ENCODE results near the gene IFNL4.
"Not testable (repeated sequence)": the region's sequence is repeated elsewhere in the genome, so short reads cannot be mapped to it uniquely, and the experiment has no call there.

IFNL4 gene

DNA sequence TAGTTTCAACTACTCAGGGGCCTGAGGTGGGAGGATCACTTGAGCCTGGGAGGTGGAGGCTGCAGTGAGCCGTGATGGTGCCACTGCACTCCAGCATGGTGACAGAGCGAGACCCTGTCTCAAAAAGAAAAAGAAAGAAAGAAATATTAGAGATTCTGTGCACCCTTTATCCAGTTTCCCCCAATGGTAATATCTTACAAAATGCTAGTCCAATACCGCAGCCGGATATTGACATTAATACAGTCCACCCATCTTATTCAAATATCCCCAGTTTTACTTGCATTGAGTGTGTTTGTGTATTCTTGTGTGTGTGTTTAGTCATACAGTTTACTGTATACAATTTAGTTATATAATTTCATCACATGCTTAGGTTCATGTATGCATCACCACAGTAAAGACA is 8.6 kb upstream of the IFNL4 start:
- no peak for DNase-seq (ENCODE audit: low read depth in 2 of 2)

DNA sequence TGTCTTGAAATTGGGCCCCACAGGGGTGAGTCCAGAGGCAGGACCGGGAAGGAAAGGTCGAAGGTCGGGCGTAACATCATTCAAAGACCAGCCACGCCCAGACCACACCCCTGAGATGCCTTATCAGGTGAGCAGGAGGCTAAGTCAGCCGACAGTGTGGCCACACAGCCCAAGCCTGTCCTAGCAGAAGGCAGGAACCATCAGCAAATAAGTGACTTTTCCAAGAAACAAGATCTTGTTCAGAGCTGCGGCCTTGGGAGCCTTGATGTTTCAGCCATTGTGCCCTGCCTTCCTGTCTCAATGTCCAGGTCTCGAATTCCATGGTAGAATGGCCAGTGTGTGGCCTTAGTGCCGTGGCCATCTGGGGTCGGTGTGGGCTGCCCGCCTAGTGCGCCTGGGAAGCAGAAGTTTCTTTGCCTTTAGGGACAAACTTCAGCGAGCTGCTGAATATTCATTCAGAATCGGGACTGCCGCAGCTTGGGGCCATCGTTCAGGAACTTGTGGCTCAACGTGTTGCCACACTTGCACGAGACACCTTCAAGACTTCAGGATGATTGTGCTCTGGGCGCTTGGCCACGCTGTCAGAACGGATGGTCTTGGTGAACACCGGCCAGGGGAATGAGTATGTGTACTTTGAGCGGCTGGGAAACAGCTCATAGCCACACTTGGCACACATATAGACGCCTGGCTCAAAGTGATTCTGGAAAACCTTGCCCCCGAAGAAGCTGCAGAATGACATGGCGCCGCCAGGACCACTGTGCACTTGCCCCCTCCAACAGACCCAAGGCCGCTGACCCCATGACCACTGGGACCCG is 6.1 kb upstream of the IFNL4 start:
- DNase-seq (ENCODE audit: low read depth in 2 of 2): no peak

DNA sequence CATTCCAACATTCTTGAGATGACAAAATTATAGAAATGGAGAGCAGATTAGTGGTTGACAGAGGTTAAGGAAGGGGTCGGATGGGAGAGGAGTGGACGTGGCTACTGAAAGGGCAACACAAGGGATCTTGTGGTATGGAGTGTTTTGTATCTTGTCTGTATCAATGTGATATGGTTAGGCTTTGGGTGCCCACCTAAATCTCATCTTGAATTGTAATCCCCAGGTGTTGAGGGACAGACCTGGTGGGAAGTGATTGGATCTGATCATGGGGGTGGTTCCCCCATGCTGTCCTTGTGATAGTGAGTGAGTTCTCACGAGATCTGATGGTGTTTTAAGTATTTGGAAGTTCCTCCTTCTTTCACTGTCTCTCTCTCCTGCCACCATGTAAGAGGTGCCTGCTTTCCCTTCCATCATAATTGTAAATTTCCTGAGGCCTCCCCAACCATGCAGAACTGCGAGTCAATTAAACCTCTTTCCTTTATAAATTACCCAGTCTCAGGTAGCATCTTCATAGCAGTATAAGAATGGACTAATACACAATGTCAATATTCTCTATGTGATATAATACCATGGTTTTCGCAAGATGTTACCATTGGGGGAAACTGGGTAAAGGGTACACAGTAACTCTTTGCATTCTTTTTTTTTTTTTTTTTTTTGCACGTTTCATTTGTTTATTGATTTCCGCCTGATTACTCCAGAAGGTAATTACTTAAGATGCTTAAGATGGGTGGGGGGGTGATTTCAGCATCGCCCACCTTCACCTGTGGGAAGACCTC is 4.9 kb upstream of the IFNL4 start:
- no peak for DNase-seq (ENCODE audit: low read depth in 2 of 2)

DNA sequence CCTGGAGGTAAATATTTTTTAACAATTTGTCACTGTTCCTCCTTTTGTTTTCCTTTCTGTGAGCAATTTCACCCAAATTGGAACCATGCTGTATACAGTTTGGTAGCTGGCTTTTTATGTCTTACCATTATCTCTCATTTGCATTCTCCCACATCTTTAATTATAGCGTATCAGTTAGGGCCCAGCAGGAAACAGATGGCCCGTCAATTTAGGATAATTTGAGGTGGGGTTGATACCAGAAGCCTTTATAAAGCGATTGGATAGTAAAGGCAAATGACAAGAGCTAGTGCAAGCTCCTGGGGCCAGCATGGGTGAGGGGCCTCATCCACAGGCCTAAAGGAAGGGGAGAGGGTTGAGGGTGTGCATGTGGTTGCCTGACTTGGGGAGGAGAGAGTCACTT is 3.8 kb upstream of the IFNL4 start:
- no peak for DNase-seq (ENCODE audit: low read depth in 2 of 2)

DNA sequence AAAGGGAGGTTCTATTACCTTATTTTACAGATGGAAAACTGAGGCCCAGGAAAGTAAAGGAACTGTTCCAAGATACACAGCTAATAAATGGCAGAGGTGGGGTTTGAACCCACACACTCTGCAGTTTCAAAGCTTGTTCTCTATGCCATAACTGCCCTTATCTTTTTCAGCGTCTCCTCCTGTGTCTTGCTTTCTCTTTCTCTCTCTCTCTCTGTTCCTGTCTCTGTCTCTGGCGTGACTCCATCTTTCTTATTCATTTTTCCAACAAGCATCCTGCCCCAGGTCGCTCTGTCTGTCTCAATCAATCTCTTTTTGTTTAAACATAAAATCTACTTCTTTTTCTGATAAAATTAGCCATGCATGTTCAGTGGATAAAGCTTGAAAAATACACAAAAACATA is 3.2 kb upstream of the IFNL4 start:
- DNase-seq (ENCODE audit: low read depth in 2 of 2): no peak

DNA sequence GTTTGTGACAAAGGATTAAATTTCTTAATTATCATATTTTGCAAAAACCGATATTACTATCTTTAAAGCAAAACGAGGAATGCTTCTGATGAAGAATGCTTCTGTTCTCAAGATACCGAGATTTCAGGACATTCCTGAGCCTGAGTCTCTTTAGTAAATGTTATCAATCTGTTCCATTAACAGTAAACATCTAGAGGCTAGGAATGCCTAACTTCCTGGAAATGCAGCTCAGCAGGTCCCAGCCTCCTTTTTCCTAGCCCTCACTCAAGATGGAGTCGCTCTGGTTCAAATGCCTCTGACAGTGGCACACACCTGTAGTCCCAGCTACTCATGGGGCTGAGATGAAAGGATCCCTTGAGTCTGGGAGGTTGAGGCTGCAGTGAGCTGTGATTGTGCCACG is 2.4 kb upstream of the IFNL4 start:
- DNase-seq (ENCODE audit: low read depth in 2 of 2): no peak

DNA sequence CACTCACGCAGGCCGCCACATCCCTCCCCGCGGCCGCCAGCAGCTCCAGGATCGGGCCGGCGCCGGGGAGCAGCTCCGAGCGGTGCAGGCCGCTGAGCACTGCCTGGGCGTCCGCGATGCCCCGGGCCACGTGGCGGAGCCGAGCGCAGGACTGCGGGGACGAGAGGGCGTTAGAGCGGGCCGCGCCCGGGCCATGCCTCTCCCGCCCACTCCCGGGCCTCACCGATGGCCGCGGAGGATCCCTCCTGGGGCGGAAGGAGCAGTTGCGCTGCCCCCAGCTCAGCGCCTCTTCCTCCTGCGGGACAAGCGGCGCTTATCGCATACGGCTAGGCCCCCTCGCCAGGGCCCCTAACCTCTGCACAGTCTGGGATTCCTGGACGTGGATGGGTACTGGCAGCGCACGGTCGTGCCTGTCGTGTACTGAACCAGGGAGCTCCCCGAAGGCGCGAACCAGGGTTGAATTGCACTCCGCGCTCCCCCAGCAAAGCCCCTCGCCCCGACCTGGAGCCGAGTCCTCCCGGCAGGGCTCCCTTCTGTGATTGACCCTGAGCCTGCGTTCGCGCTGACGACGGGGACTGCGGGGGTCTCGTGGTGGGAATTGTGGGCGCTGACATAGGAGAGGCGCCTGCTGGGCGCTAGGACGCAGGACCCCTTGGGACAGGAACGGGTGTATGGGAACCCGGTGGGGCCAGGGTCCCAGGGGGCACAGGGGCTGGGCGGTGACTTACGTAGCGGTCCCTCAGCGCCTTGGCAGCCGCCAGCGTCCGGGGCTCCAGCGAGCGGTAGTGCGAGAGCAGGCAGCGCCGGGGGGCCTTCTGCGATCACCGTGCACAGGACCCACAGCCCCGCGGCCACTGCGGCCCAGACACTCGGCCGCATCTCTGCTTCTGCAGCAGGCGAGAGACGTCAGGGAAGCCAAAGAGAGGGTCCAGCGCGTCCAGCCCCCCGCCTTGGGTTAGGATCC is 673 bp downstream of the IFNL4 start:
- no peak for DNase-seq (ENCODE audit: low read depth in 2 of 2)

DNA sequence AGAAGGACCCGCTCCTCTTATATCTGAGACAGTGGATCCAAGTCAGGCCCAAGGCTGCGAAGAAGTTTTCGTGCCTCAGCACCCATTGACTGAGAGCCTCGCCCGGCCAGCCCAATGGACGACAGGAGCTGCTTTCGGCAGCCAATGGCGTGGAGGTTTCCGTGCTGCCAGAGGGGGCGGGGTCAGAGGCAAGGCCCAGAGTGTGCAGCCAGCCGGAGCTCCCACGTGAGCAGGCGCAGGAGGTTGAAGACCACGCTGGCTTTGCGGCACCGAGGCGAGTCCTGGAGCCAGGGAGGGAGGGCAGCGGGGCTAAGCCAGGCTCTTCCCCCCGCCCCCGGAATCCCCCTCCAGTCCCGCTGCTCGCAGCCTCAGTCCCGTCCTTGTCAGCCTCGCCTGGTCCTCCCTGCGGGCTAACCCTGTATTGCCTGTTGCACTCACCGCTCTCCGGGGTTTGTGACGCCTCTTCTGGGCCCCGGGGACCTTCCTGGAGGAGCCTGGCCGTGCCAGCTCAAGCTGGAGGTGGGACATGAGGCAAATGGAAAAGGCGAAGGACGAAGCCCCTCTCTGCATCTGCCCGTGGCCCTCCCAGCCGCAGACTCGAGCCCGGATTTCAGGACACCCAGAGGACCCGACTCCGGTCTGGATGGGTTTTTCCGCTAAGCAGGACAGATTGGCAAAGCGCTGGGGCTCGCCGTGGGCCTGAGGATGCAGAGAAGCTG is 1.5 kb downstream of the IFNL4 start:
- no peak for DNase-seq (ENCODE audit: low read depth in 2 of 2)

DNA sequence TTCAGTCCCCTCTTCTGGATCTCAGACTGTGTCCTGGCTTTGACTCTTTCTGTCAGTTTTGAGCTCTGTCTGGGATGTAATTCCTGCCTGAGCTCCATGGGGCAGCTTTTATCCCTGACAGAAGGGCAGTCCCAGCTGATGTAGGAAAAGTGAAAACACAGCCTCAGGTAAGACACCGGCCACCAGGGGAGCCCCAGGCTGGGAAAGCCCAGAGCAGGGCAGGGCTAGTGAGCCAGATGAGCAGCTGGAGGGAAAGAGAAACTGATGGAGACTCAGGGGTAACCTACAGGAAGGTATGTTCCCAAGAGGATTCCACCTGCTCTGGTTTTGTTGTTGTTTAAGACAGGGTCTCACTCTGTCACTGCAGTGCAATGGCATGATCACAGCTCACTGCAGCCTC is 3.5 kb downstream of the IFNL4 start:
- DNase-seq (ENCODE audit: low read depth in 2 of 2): not testable (repeated sequence)

DNA sequence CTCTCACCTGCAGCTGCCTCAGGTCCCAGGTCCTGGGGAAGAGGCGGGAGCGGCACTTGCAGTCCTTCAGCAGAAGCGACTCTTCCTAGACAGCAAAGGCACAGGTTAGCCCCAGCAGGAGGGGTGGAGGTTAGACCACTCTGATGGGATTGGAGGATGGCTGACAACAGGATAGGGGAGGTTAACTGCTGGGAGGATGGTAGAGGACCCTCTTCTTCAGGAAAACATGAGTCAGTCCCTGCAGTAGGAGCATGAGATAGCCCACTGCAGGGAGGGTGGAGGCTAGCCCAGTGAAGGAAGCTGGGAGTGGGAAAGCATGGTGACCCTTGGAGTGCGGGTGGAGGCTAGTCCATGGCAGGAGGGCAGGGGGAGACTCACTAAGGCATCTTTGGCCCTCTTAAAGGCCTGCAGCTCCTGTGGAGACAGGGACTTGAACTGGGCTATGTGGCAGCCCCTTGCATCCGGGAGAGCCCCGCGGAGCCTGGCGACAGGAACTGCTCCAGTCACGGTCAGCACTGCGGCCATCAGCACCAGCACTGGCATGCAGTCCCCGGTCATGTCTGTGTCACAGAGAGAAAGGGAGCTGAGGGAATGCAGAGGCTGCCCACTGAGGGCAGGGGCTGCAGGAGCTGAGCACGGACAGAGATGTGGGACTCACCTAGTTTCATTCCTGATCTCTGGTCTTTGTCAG is 4.1 kb downstream of the IFNL4 start, which contains the start of gene IFNL3:
Gene IFNL3 (minus strand): TSS at position 597 of the 691 bp plus-strand sequence. CDS start 39 bp downstream, at position 558.
- not testable (repeated sequence) for DNase-seq (ENCODE audit: low read depth in 2 of 2)

DNA sequence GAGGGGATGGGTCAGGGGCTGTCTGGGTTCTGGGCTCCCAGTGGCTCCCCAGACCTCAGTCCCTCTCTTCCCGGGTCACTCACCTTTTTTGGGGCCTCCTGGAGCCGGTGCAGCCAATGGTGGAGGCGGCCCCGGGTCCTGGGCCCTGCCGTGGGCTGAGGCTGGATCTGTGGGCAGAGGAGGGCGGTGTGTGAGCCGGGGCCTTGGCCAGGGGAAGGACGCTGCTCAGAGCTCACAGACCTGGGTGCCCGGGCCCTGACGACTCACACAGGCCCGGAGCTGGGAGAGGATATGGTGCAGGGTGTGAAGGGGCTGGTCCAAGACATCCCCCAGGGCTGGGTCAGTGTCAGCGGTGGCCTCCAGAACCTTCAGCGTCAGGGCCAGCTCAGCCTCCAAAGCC is 4.9 kb downstream of the IFNL4 start:
- not testable (repeated sequence) for DNase-seq (ENCODE audit: low read depth in 2 of 2)

DNA sequence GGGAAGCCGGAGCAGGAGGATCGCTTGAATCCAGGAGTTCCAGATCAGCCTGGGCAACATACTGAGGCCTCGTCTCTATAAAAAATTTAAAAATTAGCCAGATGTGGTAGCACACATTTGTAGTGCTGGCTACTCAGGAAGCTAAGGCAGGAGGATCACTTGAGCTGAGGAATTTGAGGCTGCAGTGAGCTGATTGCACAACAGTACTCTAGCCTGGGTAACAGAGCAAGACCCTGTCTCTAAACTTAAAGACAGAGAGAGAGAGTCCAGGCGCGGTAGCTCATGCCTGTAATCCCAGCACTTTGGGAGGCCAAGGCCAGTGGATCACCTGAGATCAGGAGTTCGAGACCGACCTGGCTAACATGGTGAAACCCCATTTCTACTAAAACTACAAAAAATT is 8.2 kb downstream of the IFNL4 start:
- DNase-seq (ENCODE audit: low read depth in 2 of 2): no peak

DNA sequence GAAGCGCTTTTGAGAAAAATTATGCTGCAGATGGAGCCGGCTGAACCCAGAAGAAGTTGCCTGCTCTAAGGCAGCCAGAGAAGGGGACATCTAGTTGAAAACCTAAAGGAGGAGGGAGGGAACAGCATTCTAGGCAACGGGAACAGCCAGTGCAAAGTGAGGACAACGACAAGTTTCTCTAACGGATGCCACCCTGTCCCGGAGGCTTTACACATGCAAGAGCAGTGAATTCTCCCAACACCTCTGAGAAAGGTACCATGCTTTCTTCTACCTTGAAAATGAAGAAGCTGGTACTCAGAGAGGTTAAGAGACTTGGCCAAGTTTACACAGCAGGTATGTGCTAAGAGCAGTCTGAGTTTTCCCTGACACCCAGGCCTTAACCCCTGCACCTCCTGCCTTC is 9.7 kb downstream of the IFNL4 start:
- DNase-seq (ENCODE audit: low read depth in 2 of 2): no peak

DNA sequence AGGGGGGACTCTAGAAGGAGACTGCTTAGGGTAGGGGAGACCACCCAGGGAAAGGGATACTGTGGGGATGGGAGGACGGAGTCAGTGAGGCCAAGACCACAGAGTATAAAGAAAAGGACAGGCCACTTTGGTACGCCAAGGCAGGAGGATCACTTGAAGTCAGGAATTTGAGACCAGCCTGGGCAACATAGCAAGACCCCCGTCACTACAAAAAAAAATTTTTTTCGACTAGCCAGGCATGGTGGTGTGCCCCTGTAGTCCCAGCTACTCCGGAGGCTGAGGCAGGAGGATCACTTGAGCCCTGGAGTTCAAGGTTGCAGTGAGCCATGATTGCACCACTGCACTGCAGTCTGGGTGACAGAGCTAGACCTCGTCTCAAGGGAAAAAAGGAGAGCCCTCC is 10.4 kb downstream of the IFNL4 start:
- no peak for DNase-seq (ENCODE audit: low read depth in 2 of 2)

DNA sequence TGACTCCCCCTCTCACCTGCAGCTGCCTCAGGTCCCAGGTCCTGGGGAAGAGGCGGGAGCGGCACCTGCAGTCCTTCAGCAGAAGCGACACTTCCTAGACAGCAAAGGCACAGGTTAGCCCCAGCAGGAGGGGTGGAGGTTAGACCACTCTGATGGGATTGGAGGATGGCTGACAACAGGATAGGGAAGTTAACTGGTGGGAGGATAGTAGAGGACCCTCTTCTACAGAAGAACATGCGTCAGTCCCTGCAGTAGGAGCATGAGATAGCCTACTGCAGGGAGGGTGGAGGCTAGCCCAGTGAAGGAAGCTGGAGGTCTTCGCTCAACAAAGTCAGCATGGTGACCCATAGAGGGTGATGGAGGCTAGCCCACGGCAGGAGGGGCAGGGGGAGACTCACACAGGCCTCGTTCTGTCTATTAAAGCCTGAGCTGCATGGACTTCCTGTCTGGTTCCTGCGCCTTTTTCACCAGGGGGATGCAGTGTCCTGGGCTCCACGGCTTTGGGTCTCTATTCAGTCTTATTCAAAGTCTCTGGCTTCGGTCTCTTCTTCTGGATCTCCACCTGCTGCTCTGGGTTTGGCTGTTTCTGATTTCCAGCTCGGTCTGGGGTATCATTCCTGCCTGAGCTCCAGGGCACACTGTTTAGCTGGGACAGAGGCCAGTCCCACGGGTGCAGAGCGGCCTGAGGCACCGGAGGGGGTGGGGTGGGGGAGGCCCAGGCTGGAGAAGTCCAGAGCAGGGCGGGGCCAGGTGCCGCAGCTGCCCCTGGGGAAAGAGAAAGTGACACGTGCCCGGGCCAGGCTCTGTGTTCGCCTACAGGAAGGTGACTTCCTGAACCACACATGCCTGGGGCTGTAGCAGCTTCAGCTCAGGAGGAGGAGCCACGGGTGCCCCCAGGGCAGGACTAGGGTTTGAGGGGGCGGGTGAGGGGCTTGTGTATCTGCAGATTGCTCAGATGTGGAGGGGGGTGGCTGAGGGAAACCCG is 11.2 kb downstream of the IFNL4 start:
- peak in 1 of 2 donors; percentile 9 for DNase-seq (ENCODE audit: low read depth in 2 of 2)

DNA sequence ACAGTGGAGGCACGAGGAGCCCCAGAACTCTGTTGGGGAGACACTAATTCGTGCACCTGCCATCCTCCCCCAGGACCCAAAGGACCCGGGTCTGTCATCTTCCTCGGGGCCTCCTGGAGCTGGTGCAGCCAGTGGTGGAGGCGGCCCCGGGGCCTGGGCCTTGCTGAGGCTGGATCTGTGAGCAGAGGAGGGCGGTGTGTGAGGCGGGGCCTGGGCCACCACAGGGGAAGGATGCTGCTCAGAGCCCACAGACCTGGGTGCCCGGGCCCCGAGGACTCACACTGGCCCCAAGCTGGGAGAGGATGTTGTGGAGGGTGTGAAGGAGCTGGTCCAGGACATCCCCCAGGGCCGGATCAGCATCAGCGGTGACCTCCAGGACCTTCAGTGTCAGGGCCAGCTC is 12.1 kb downstream of the IFNL4 start:
- peak; percentile 14 to 18 for DNase-seq (ENCODE audit: low read depth in 2 of 2)

DNA sequence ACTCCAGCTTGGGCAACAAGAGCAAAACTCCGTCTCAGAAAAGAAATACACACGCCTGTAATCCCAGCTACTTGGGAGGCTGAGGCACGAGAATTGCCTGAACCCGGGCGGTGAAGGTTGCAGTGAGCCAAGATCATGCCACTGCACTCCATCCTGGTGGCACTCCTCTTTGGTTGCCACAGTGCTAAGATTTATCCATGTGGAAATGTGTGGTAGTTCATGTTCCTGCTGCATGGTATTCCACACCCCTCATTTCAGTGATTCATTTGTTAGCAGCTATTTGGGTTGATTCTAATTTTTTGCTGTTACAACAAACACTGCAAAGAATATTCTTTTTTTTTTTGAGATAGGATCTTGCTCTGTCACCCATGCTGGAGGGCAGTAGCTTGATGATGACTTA is 15.9 kb downstream of the IFNL4 start:
- DNase-seq (ENCODE audit: low read depth in 2 of 2): no peak

DNA sequence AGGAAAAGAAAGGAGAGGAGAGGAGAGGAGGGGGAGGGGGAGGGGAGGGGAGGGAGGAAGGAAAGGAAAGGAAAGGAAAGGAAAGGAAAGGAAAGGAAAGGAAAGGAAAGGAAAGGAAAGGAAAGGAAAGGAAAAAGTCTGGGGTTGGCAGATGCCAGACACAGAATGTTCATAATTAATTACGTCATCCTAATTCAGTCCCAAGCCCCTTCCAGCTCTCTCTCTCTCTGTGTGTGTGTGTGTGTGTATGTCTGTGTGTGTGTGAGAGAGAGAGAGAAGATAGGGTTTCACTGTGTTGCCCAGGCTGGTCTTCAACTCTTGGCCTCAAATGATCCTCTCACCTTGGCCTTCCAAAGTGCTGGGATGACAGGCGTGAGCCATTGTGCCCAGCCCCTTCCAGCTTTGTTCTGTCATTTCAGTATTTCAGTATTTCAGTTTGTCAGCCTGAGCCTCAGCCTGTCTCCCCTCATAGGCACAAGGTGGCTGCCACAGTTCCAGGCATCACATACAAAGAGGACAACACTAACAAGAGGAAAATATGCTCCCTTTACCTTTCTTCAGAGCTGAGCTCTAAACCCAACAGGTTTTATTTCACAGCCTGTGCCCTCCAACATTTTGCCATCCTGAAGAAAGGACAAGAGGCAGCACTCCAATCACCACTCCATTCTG is 18.4 kb downstream of the IFNL4 start:
- no peak for DNase-seq (ENCODE audit: low read depth in 2 of 2)

DNA sequence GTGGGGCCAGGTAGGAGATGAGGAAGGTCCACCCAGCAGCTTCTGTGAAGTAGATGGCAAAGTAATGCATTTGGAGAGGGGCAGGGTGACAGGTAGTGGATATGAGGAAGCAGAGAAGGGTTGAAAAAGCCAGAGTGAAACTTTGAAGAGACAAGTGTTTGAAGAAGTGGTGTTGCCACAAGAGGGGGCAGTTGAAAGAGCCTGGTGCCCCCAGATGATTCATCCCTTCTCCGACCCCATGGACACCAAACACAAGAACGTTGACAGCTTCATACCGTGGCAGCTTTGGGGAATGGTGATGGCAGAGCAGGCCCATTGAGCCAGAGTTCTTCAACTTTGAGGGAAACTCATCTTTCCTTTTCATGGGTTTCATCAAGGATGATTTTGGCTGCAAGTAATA is 23.7 kb downstream of the IFNL4 start:
- no peak for DNase-seq (ENCODE audit: low read depth in 2 of 2)

Measured in stimulated activated CD8-positive, alpha-beta memory T cell treated with anti-CD3 and anti-CD28 coated beads, Interleukin-2, amount 100 ng/mL, for 1 hour (primary cell).